HG03196 (cell line): ENCODE measurements around the gene NEO1.
"Not testable (repeated sequence)": the region's sequence is repeated elsewhere in the genome, so short reads cannot be mapped to it uniquely, and the experiment has no call there.

Experiments used
- ATAC-seq: cut with Tn5 transposase; IDR thresholded peaks from one replicate; pipeline ENCODE4 v1.9.1; 2021; ENCODE audit not compliant: unreplicated experiment

Gene NEO1

DNA sequence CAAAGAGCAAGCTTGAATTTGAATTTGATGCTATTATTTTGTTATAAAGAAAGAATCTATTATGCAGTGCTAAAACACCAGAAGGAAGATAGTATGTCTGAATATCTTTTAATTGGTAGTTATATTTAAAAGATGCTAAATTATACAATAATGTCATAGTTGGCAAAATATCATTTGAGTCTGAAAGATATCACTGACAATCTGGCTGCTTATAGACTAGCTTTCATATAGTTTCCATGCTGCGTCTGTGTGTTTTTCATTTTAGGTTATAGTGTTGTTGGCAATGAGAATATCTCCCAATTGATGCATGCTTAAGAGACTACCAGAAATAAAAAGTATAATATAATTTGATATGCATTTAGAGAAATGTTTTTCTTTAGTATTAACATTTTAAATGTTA lies 142.9 kb downstream of the NEO1 start:
- ATAC-seq = no peak

DNA sequence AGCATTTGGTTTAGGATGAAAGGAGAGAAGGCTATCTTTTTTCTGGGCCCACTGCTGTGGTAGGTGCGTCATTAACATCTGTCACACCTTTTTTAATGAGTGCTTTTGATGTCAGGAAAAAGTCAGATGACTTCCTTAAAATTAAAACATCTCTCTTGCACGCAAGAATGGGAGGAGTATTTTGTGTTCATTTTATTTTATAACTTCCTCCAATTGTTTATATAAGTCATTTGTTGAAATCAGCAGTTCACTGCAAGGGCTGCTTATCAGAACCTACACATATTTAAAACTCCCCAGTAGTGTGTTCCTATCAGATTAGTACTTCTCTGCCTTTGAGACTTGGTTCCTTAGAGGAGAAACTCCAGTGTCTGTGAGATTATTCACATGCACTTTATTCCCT lies 143.8 kb downstream of the NEO1 start:
- ATAC-seq = no peak

DNA sequence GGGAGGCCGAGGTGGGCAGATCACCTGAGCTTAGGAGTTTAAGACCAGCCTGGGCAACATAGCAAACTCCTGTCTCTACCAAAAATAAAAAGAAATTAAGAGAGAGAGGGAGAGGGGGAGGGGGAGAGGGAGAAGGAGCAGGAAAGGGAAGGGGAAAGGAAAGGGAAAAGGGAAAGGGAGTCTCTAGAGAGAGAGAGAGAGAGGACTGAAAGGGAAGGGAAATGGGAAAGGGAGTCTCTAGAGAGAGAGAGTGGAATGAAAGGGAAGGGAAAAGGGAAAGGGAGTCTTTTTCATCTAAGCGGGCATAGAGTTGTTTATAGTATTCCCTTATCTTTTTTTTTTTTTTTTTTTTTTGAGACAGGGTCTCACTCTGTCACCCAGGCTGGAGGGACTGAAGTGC lies 148.1 kb downstream of the NEO1 start:
- ATAC-seq = no peak

DNA sequence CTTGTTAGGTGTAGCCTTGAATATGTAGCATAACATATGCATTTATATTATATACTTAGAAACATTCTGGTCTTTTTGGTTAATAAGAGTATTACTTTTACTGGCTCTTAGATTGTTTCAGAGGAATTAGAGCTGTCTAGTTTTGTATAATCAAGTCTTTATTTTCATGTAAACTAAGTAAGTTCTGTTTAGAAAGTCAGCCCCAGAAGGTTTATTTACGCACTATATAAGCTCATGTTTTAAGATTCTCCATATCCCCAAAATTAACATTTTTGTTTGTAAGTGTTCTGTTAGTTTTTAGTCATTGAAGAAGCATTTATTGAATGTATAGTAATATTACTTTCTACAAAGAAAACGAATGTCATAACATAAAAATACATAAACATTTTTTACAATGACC lies 158.4 kb downstream of the NEO1 start:
- ATAC-seq = no peak

DNA sequence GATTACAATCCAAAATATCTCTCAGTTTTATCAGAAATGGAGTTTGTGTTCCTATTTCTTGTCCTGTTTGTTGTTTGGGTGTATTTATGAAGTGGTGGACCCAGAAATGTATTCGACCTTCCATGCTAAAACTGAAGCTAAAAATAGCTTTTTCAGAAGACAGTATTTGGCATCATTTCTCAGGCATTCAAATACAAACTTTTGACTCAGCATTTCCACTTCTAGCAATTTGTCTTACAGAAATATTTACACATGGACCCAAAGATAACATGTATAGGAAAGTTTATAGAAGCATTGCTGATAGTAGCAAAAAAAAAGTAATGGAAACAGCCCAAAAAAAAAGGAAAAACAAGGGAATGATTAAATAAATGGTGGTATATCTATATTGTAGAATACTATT lies 160.2 kb downstream of the NEO1 start:
- no peak for ATAC-seq

DNA sequence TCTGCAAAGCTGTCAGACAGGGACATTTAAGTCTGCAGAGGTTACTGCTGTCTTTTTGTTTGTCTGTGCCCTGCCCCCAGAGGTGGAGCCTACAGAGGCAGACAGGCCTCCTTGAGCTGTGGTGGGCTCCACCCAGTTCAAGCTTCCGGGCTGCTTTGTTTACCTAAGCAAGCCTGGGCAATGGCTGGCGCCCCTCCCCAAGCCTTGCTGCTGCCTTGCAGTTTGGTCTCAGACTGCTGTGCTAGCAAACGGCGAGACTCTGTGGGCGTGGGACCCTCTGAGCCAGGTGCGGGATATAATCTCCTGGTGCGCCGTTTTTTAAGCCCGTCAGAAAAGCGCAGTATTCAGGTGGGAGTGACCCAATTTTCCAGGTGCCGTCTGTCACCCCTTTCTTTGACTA lies 169.2 kb downstream of the NEO1 start:
- ATAC-seq = not testable (repeated sequence)

DNA sequence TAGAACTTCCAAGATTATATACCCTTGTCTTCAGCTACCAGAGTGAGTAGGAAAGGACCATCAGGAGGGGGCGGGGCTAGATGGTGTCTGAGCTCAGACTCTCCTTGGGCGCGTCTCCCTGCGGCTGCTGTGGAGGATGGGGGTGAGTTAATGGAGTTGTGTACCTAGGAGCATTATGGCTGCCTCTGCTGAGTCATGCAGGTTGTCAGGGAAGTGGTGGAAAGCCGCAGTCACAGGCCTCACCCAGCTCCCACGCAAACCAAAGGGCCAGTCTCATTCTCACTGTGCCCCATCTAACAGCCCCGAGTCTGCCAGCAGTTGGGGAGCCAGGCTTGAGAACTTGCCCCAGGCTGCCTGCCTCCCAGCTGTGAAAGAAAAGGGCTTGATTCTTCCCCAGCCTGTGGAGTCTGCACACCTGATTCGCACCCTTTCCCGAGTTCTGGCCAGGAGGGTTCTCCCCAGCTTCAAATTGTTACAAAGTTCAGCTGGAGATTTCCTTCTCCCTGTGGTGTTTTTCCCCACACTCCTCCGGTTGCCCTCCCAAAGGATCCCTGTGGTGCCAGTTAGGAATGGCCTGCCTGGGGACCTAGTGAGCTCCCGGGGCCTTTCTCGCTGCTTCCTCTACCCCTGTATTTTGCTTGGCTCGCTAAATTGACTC lies 173.2 kb downstream of the NEO1 start:
- ATAC-seq = no peak

DNA sequence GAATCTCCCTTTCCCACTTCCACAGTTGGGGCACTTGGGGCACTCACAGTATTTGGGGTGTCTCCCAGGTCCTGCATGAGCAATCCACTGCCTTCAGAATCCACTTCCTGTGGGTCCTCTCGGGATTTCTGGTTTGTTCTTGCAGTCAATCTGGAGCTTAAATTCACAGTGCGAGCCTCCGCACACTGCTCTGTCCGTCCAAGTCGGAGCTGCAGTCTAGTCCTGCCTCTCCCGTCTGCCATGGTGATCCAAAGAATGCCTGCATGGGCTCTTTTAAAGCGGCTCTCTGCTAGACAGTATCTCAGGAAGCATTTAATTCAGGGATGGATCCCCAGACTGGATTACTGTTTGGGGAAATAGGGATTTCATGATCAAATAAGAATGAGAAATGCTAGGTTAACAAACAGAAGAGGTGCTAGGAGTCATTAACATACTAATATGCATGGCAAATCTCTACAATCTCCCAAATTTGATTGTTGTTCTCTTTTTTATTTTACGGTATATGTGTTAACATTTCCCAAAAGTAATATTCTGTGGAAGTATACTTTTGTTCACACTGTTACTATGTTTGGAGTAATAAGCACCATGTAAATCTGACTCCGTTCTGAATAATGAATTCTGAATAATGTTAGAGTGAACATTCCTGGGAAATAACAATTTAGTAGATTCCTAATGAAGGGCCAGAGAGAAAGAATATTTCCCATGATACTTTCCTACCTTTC lies 174.0 kb downstream of the NEO1 start:
- no peak for ATAC-seq

DNA sequence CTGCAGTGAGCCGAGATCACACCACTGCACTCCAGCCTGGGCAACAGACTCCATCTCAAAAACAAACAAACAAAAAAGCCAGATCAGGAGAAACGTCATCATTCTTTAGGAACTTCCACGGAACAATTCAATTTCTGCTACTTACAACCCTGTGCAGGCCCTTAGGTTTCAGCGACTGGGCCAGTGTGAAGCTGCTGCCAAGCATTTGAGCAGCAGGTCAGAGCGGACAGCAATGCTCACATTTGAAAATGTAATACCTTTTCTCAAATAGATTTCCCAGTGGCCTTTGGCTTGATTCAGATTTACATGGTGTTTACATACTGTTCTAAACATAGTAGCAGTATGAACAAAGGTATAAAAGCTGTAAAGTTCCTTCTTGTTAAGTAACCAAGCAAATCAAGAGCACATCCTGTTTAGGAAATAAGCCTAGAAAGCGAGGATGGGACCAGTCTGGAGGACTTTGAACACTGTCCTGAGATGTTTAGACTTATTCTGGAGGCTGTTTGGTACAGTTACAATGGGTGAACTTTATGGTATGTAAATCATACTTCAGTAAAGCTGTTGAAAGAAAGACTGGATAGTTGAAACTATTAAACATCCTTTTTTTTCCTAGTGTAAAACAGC lies 175.3 kb downstream of the NEO1 start:
- no peak for ATAC-seq

DNA sequence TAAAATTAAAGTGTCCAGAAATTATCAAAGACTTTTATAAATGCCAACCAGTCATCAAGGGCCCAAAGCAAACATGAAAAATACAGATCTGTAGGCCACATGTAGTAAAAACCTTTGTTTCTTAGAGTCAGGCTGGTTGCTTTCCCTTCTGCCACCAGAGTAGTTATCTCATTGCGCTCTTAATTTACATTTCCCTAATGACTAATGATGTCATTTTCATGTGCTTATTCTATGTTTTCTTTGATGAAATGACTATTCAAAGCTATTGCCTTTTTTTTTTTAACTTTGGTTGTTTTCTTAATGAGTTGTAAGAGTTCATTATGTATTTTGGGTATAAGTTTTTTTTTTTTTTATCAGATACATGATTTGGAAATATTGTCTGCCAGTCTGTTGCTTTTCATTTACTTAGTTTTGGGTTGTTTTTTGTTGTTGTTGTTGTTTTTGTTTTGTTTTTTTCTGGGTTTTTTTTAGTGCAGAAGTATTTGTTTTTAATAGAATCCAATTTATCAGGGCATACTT lies 175.9 kb downstream of the NEO1 start:
- no peak for ATAC-seq

DNA sequence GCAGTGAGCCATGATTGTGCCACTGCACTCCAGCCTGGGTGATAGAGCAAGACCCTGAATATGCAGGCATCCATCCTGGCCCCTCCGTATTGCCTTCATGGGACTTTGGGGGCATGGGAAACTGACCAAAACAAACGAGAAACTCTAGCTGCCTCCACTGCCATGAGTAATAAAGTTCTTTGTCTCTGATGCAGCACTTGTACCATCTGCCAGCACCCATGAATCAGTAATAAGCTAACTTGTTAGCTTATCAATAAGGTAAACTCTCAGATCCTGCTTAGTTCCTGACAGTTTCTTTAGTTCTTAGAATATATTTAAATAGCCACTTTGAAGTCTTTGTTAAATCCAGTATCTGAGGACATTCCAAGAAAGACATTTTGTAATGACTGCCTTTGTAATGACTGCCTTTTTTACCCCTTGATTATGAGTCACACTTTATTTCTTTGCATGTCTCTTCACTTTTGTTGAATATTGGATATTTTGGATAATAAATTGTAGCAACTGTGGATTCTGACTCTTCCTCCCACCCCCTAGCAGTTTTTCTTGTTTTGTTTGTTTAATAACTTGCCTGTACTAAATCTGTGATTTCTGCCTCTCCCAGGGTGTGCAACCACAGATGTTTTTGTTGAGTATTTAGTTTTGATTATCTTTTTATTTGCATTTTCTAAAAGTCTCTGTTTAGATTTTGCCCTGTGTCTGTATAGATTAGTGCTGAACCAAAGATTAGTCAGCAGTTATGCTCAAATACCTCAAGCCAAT lies 179.6 kb downstream of the NEO1 start:
- ATAC-seq = no peak

DNA sequence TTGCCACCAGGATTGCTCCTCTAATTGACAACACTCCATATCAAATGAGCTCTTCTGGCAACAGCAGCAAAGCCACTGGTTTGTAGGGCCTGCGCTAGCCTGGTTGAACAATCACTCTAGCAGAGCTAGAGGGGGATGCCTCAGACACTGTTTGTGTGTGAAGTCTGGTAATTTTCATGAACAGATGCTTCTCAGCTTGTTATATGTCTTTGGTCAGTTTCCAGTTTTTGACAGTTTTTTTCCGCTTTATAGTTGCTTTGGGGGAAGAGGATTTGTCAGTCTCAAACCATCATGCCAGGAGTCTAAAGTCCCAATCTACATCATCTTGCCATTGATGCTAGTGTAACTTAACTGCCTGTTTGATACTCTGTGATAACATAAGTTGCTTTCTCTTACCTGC lies 180.5 kb downstream of the NEO1 start:
- no peak for ATAC-seq

DNA sequence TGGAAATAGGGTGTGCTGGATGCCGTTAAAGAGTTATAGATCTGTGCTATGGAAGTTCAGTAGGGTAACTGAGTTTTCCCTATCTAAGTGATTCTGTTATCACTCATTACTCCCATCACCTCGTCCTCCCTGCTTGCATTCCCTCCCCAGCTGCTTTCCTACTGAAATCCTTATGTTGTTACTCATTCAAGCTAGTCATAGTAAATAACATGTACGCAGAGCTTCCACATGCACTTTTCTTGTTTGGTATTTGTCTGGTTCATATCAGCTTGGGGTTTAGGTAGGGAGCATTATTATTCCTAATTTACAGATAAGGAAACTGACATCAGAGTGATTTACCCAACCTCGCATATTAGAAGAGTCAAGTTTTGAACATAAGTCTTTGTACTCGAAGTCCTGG lies 181.4 kb downstream of the NEO1 start:
- ATAC-seq = no peak

DNA sequence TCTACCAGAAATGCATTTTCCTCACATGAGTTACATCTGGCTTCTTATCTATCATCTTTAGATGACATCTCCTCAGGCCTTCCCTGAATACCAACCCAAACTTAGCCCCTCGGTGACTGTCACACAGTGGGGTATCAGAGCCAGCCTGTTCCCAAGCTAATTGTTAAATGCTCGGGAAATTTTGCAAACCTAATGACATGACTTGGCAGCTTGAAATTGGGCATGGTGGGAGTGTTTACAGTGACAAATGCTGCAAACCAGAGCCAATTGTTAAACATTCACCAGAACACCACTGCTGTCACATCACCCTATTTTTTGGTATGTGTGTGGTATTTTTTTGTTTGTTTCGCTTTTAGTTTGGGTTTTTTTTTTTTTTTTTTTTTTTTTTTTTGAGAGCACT lies 185.6 kb downstream of the NEO1 start:
- no peak for ATAC-seq

DNA sequence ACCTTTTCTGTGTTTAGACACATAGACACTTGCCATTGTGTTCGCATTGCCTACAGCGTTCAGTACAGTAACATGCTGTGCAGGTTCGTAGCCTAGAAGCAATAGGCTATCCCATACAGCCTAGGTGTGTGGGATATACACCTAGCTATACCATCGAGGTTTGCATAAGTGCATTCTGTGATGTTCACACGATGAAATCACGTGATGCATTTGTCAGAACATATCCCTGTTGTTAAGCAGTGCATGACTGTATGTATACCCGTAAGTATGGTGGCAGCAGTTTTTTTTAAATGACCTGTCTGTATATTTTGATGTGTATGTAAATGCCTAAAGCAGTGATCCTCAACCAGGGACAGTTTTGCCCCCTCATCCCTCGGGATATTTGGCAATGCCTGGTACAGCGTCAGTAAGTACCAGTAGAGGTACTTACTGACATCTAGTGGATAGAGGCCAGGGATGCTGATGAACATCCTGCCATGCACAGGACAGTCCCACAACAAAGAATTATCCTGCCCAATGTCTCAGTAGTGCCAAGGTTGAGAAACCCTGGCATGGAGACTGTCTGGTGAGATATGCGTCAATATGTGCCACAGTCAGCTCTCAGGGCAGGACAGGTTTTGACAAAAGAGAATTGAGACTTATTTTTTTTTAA lies 187.4 kb downstream of the NEO1 start:
- no peak for ATAC-seq

DNA sequence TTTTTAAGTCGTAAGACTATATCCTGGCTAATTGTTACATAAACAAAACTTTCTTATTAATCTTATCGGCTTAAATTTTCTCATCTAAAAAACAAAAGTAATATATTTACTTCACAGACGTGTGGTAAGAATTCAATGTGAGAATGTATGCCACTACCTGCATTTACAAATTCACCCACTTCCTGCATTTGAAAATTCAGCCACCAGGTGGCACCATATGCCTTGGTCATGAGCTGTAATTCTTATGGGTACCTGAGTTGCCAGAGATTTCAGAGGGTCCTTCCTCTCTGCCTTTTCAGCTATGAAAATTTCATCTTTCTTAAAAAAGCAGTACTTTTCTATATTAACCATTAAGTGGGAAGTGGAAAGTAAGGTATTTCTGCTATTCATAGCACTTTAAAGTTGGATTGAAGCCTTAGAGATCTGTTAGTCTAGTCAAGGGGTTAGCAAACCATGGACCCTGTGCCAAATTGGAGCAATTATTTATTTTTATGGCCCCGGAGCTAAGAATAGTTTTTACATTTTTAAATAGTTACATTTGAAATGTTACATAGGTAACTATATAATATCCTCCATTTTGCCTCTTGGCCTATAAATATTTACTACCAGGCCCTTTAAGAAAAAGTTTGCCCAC lies 188.7 kb downstream of the NEO1 start:
- no peak for ATAC-seq

DNA sequence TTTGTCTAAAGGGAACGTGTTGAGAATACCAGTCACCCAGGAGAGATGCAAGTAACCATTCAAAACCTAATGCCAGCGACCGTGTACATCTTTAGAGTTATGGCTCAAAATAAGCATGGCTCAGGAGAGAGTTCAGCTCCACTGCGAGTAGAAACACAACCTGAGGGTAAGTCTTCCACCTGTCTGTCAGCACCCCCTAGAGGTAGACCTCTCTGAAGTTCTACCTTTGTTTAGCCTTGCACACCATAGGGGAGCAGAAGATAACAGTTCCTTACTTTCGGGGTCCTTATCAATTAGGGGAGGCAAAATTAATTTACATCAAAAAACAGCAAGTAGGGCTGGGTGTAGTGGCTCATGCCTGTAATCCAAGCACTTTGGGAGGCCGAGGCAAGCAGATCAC lies 192.1 kb downstream of the NEO1 start:
- no peak for ATAC-seq

DNA sequence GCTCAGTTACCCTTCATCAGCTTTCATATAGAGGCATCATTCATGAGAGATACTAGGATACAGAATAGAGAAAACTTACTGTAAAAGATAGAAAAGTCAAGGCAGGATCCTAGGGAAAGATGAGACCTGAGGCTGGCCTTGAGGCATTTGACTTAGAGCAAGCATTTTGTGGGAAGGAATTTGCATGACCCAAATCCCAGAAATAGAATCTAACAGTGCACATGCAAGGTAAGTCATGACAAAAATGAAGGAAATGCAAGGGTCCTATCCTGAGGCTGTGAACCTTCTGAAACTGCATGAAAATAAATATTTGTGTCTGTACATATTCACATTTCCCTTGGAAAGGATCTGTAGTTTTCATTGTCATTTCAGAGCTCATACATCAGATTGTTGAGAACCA lies 194.2 kb downstream of the NEO1 start:
- ATAC-seq = no peak

DNA sequence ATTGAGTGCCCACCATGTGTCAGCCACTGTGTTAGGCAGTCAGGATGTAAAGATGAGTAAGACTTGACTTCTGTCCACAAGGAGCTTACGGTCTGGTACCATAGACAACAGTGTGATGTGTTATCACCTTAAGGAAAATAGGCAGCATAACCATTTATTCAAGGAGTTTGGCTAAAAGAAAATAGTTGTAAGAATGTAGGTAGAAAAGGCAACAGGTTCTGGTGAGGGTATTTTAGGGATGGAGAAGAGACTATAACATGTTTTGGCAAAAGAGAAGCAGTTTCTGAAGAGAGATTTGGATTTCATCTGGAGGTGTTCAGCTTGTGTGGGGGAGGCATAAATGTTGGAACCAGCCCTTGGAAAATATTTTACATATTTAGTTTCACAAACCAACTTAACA lies 194.6 kb downstream of the NEO1 start:
- no peak for ATAC-seq

DNA sequence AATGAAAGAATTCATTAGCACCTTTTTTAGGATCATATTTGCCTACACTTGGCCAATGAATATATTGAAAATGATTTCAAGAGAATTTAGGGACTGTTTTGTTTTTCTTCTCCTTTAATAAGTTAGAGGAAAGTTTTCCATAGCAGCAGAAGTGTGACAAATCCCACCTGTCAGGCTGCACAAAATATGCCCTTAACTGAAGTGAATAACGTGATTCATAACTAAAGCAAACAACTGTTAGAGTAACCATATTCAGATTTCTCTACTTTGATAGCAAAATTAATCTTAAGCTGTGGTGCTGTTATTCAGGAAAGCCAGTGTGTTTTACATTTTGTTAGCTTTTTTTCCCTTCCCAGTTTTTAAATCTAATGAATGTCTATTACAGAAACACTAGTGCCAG lies 195.1 kb downstream of the NEO1 start:
- ATAC-seq = no peak

DNA sequence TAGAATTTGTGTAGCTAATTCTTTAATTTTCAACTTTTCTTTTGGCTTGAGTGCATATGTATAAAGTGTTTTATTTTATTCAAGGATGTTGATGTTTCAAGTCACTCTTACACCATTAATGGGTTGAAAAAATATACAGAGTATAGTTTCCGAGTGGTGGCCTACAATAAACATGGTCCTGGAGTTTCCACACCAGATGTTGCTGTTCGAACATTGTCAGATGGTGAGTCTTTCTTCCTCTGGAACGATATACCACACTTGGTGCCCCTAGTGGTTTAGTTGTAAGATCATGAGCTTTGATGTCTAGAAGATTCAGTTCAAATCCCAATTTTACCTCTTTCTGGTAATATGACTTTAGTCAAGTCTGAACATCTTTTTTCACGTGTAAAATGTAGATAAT lies 197.2 kb downstream of the NEO1 start:
- ATAC-seq = no peak
